AG10803 (cell line): ENCODE results near the gene CYP26B1.
A peak's percentile ranks its signal among the peaks of the same experiment; 100 is the strongest.

Experiments
- DNase-seq: peaks from one replicate; pipeline ENCODE4 v3.0.0; 2010; ENCODE audit warnings: low read depth
- H3K4me3 ChIP-seq: 2 replicates; pipeline ENCODE4 v1.5.1; 2011; ENCODE audit warnings: mild to moderate bottlenecking, low read length, control low read depth
- CTCF ChIP-seq: conservative IDR thresholded peaks from 2 replicates; pipeline ENCODE4 v1.5.1; 2011; ENCODE audit warnings: mild to moderate bottlenecking, low read length, control low read depth, inconsistent platforms

The CYP26B1 gene

GRCh38 chr2:72118386-72118785, 29.3 kb downstream of the CYP26B1 start:
- no peak for TF ChIP-seq CTCF
- no peak overlapping the region for H3K4me3 ChIP-seq
- no peak for DNase-seq

- no peak overlapping the region for H3K4me3 ChIP-seq
- DNase-seq: no peak
- TF ChIP-seq CTCF: no peak
These were observed 29.9 kb downstream of the CYP26B1 start for GRCh38 chr2:72117718-72118117.

GRCh38 chr2:72117029-72117428, 30.6 kb downstream of the CYP26B1 start:
- TF ChIP-seq CTCF: no peak
- H3K4me3 ChIP-seq: no peak overlapping the region
- DNase-seq: no peak

- DNase-seq: no peak
- no peak overlapping the region for H3K4me3 ChIP-seq
- peak; percentile 42 for TF ChIP-seq CTCF
These were observed 31.6 kb downstream of the CYP26B1 start for GRCh38 chr2:72116081-72116533.

- DNase-seq: peak; percentile 83
- no peak overlapping the region for H3K4me3 ChIP-seq
- no peak for TF ChIP-seq CTCF
These were observed 32.3 kb downstream of the CYP26B1 start for GRCh38 chr2:72115110-72116080.

- no peak overlapping the region for H3K4me3 ChIP-seq
- no peak for DNase-seq
- TF ChIP-seq CTCF: no peak
These were observed 33.0 kb downstream of the CYP26B1 start for GRCh38 chr2:72114693-72115051.
